Karpas-422 (cell line): ENCODE results near the gene WDR13. TPM values are rescaled to one million over a fixed set of nuclear protein-coding genes. Genes with fewer than 3 reads are reported as not detected.

Source experiments
- DNase-seq: peaks from one replicate; pipeline ENCODE4 v3.0.0-alpha.2; 2015
- H2AFZ ChIP-seq: fragments of 200-600 bp; sonication (generic); 2 replicates; pipeline ENCODE4 v1.6.1; 2014; ENCODE audit warnings: antibody characterized with exemption, low read length, mixed read lengths
- H3K27ac ChIP-seq: fragments of 200-600 bp; sonication (generic); 2 replicates; pipeline ENCODE4 v1.5.1; 2014; ENCODE audit warnings: mild to moderate bottlenecking, low read length, moderate library complexity
- H3K27me3 ChIP-seq: fragments of 200-600 bp; sonication (generic); 2 replicates; pipeline ENCODE4 v1.6.1; 2014; ENCODE audit warnings: low read length, mixed read lengths
- H3K36me3 ChIP-seq: fragments of 200-600 bp; sonication (generic); 2 replicates; pipeline ENCODE4 v1.6.1; 2014; ENCODE audit warnings: low read length, mixed read lengths; ENCODE audit not compliant: insufficient read depth
- H3K4me1 ChIP-seq: fragments of 200-600 bp; sonication (generic); 2 replicates; pipeline ENCODE4 v1.6.1; 2014; ENCODE audit warnings: mild to moderate bottlenecking, low read length, mixed read lengths
- H3K4me2 ChIP-seq: fragments of 200-600 bp; sonication (generic); 2 replicates; pipeline ENCODE4 v1.6.1; 2014; ENCODE audit warnings: low read length, low read depth, mild to moderate bottlenecking; ENCODE audit not compliant: poor library complexity, severe bottlenecking
- H3K4me3 ChIP-seq: fragments of 200-600 bp; sonication (generic); 2 replicates; pipeline ENCODE4 v1.5.1; 2014; ENCODE audit warnings: mild to moderate bottlenecking, antibody characterized with exemption, low read length, mixed read lengths
- H3K79me2 ChIP-seq: fragments of 200-600 bp; sonication (generic); 2 replicates; pipeline ENCODE4 v1.6.1; 2014; ENCODE audit warnings: mild to moderate bottlenecking, low read length, mixed read lengths
- H3K9ac ChIP-seq: fragments of 200-600 bp; sonication (generic); 2 replicates; pipeline ENCODE4 v1.6.0; 2014; ENCODE audit warnings: low read length
- H3K9me2 ChIP-seq: fragments of 200-600 bp; sonication (generic), shearing (Covaris generic); replicated peaks from 2 replicates; pipeline ENCODE4 v1.6.0; 2014; ENCODE audit warnings: mild to moderate bottlenecking, low read length, moderate library complexity; ENCODE audit not compliant: insufficient read depth
- H3K9me3 ChIP-seq: fragments of 300-700, 200-600 bp; sonication (generic); 2 replicates; pipeline ENCODE4 v1.6.1; 2014; ENCODE audit warnings: low read length, mixed read lengths
- H4K20me1 ChIP-seq: fragments of 200-600 bp; sonication (generic); 2 replicates; pipeline ENCODE4 v1.6.1; 2014; ENCODE audit warnings: mild to moderate bottlenecking, antibody characterized with exemption, low read length, low read depth; ENCODE audit not compliant: insufficient read depth
- total RNA-seq: library from RNA; depleted of rRNA; stranded (reverse); fragments of >200 nt; shearing (Covaris generic); gene quantifications from 2 replicates; pipeline ENCODE4 v1.2.3, GENCODE V29; 2014; ENCODE audit warnings: low replicate concordance

WDR13 gene
- total RNA-seq, 1 experiment from 2014 or later: 35.5 TPM

GRCh38 chrX:48600226-48600625 is 2.9 kb downstream of the WDR13 start:
- Histone ChIP-seq H3K27ac (no peak overlapping the region), H3K4me2 (no peak overlapping the region), H3K9me2 (no peaks in the 10 kb centered on the region), H3K36me3 (no peaks in the 10 kb centered on the region), H4K20me1 (no peaks in the 10 kb centered on the region), H3K4me3 (no peak overlapping the region), H2AFZ (no peak overlapping the region), H3K4me1 (no peaks in the 10 kb centered on the region; the same call in 1 of the 2 replicates), H3K27me3 (no peaks in the 10 kb centered on the region), H3K9me3 (no peaks in the 10 kb centered on the region), H3K79me2 (no peaks in the 10 kb centered on the region), H3K9ac (no peak overlapping the region)
- no peak for DNase-seq

GRCh38 chrX:48601741-48602394 is 4.6 kb downstream of the WDR13 start:
- no peaks in the 10 kb centered on the region; the same call in 1 of the 2 replicates for H3K4me1 ChIP-seq
- no peaks in the 10 kb centered on the region for H3K27me3 ChIP-seq
- H3K36me3 ChIP-seq: no peaks in the 10 kb centered on the region
- no peaks in the 10 kb centered on the region for H4K20me1 ChIP-seq
- H3K4me3 ChIP-seq: no peak overlapping the region
- H3K9ac ChIP-seq: no peak overlapping the region
- H3K27ac ChIP-seq: no peak overlapping the region
- H3K79me2 ChIP-seq: no peaks in the 10 kb centered on the region
- H2AFZ ChIP-seq: no peak overlapping the region
- no peak overlapping the region for H3K4me2 ChIP-seq
- no peaks in the 10 kb centered on the region for H3K9me2 ChIP-seq
- DNase-seq: no peak
- no peaks in the 10 kb centered on the region for H3K9me3 ChIP-seq

- Histone ChIP-seq H3K9me3 (no peaks in the 10 kb centered on the region), H3K9me2 (no peaks in the 10 kb centered on the region), H3K27ac (no peak overlapping the region), H2AFZ (no peak overlapping the region), H3K36me3 (no peaks in the 10 kb centered on the region), H3K9ac (no peak overlapping the region), H4K20me1 (no peaks in the 10 kb centered on the region), H3K4me1 (no peaks in the 10 kb centered on the region), H3K27me3 (no peaks in the 10 kb centered on the region), H3K4me3 (no peak overlapping the region), H3K79me2 (no peaks in the 10 kb centered on the region), H3K4me2 (no peak overlapping the region)
- DNase-seq: no peak
Measured at GRCh38 chrX:48604701-48605100, 7.4 kb downstream of the WDR13 start.

GRCh38 chrX:48606091-48606490 is 8.8 kb downstream of the WDR13 start:
- Histone ChIP-seq H3K9me2 (no peaks in the 10 kb centered on the region), H3K9ac (no peak overlapping the region), H3K79me2 (no peaks in the 10 kb centered on the region), H3K4me2 (no peak overlapping the region), H3K27me3 (no peaks in the 10 kb centered on the region), H2AFZ (no peak overlapping the region), H4K20me1 (no peaks in the 10 kb centered on the region), H3K27ac (no peak overlapping the region), H3K4me1 (no peaks in the 10 kb centered on the region), H3K9me3 (no peaks in the 10 kb centered on the region), H3K4me3 (no peak overlapping the region), H3K36me3 (no peaks in the 10 kb centered on the region)
- no peak for DNase-seq

- Histone ChIP-seq H3K9me2 (no peaks in the 10 kb centered on the region), H3K36me3 (no peaks in the 10 kb centered on the region), H3K27ac (no peak overlapping the region), H3K27me3 (no peaks in the 10 kb centered on the region), H3K4me1 (no peaks in the 10 kb centered on the region), H2AFZ (no peak overlapping the region), H3K79me2 (no peaks in the 10 kb centered on the region), H3K9me3 (no peaks in the 10 kb centered on the region), H3K4me3 (no peak overlapping the region), H4K20me1 (no peaks in the 10 kb centered on the region), H3K4me2 (no peak overlapping the region), H3K9ac (no peak overlapping the region)
- DNase-seq: no peak
Measured at GRCh38 chrX:48611703-48612102, 14.4 kb downstream of the WDR13 start.

- no peak for DNase-seq
- H4K20me1 ChIP-seq: no peaks in the 10 kb centered on the region
- no peaks in the 10 kb centered on the region for H3K79me2 ChIP-seq
- no peak overlapping the region for H3K9ac ChIP-seq
- no peaks in the 10 kb centered on the region for H3K4me1 ChIP-seq
- no peak overlapping the region for H3K4me3 ChIP-seq
- H3K9me2 ChIP-seq: no peaks in the 10 kb centered on the region
- no peak overlapping the region for H2AFZ ChIP-seq
- H3K27me3 ChIP-seq: no peaks in the 10 kb centered on the region
- H3K36me3 ChIP-seq: no peaks in the 10 kb centered on the region
- no peak overlapping the region for H3K4me2 ChIP-seq
- H3K9me3 ChIP-seq: no peaks in the 10 kb centered on the region
- no peak overlapping the region for H3K27ac ChIP-seq
Measured at GRCh38 chrX:48613502-48614160, 16.3 kb downstream of the WDR13 start.

- Histone ChIP-seq H3K4me3 (no peak overlapping the region), H3K9me2 (no peaks in the 10 kb centered on the region), H3K79me2 (no peaks in the 10 kb centered on the region), H3K4me2 (no peak overlapping the region), H3K4me1 (no peaks in the 10 kb centered on the region), H3K9me3 (no peaks in the 10 kb centered on the region), H3K27ac (no peak overlapping the region), H3K9ac (no peak overlapping the region), H3K36me3 (no peaks in the 10 kb centered on the region), H2AFZ (no peak overlapping the region), H4K20me1 (no peaks in the 10 kb centered on the region), H3K27me3 (no peaks in the 10 kb centered on the region)
- no peak for DNase-seq
Measured at GRCh38 chrX:48616576-48616975, 19.3 kb downstream of the WDR13 start.

GRCh38 chrX:48617542-48618340 is 20.4 kb downstream of the WDR13 start:
- no peaks in the 10 kb centered on the region for H4K20me1 ChIP-seq
- no peak overlapping the region for H2AFZ ChIP-seq
- H3K4me2 ChIP-seq: no peak overlapping the region
- no peaks in the 10 kb centered on the region for H3K9me2 ChIP-seq
- no peak overlapping the region for H3K27ac ChIP-seq
- no peaks in the 10 kb centered on the region for H3K36me3 ChIP-seq
- H3K9ac ChIP-seq: no peak overlapping the region
- no peaks in the 10 kb centered on the region for H3K27me3 ChIP-seq
- H3K4me1 ChIP-seq: no peaks in the 10 kb centered on the region
- no peaks in the 10 kb centered on the region for H3K9me3 ChIP-seq
- DNase-seq: no peak
- H3K79me2 ChIP-seq: no peaks in the 10 kb centered on the region
- no peak overlapping the region for H3K4me3 ChIP-seq
